HG03432 (cell line): ENCODE measurements around the gene SNX18.

ENCODE experiments used
- ATAC-seq: cut with Tn5 transposase; IDR thresholded peaks from one replicate; pipeline ENCODE4 v1.9.1; 2021; ENCODE audit warnings: mild to moderate bottlenecking, moderate library complexity; ENCODE audit not compliant: unreplicated experiment

SNX18 gene

GRCh38 chr5:54540286-54540685 lies 22.7 kb downstream of the SNX18 start:
- ATAC-seq: no peak

- no peak for ATAC-seq
Observed at GRCh38 chr5:54541823-54542783, 24.5 kb downstream of the SNX18 start.

GRCh38 chr5:54544044-54544443 lies 26.5 kb downstream of the SNX18 start:
- ATAC-seq: no peak

GRCh38 chr5:54545796-54546195 lies 28.2 kb downstream of the SNX18 start:
- no peak for ATAC-seq

GRCh38 chr5:54547711-54548250 lies 30.2 kb downstream of the SNX18 start:
- no peak for ATAC-seq

GRCh38 chr5:54548565-54548964 lies 31.0 kb downstream of the SNX18 start:
- no peak for ATAC-seq

GRCh38 chr5:54551292-54551691 lies 33.7 kb downstream of the SNX18 start:
- no peak for ATAC-seq

- no peak for ATAC-seq
Observed at GRCh38 chr5:54551926-54552325, 34.4 kb downstream of the SNX18 start.

- no peak for ATAC-seq
Observed at GRCh38 chr5:54552446-54552845, 34.9 kb downstream of the SNX18 start.

- ATAC-seq: no peak
Observed at GRCh38 chr5:54553659-54554207, 36.2 kb downstream of the SNX18 start.

GRCh38 chr5:54556141-54556540 lies 38.6 kb downstream of the SNX18 start:
- ATAC-seq: no peak

GRCh38 chr5:54558362-54558761 lies 40.8 kb downstream of the SNX18 start:
- no peak for ATAC-seq

- ATAC-seq: no peak
Observed at GRCh38 chr5:54561651-54562050, 44.1 kb downstream of the SNX18 start.

- no peak for ATAC-seq
Observed at GRCh38 chr5:54563083-54563761, 45.7 kb downstream of the SNX18 start.

GRCh38 chr5:54567996-54568395 lies 50.4 kb downstream of the SNX18 start:
- no peak for ATAC-seq

GRCh38 chr5:54570916-54571315 lies 53.4 kb downstream of the SNX18 start:
- ATAC-seq: no peak

- no peak for ATAC-seq
Observed at GRCh38 chr5:54571462-54571861, 53.9 kb downstream of the SNX18 start.

GRCh38 chr5:54573812-54574489 lies 56.4 kb downstream of the SNX18 start:
- ATAC-seq: no peak

- no peak for ATAC-seq
Observed at GRCh38 chr5:54577528-54577927, 60.0 kb downstream of the SNX18 start.

- no peak for ATAC-seq
Observed at GRCh38 chr5:54577937-54578653, 60.5 kb downstream of the SNX18 start.
